Skeletal muscle satellite cell (primary cell): Measurements from ENCODE around the gene TYW1.
"Not testable (repeated sequence)": the region's sequence is repeated elsewhere in the genome, so short reads cannot be mapped to it uniquely, and the experiment has no call there.

ENCODE experiments used
- H3K27me3 ChIP-seq: 2 replicates; pipeline ENCODE4 v1.7.0; 2013; ENCODE audit warnings: low read length; ENCODE audit not compliant: control insufficient read depth, insufficient read depth
- H3K36me3 ChIP-seq: 2 replicates; pipeline ENCODE4 v1.7.0; 2013; ENCODE audit warnings: mild to moderate bottlenecking, control low read depth, low read length; ENCODE audit not compliant: insufficient read depth
- H3K4me1 ChIP-seq: 2 replicates; pipeline ENCODE4 v1.7.0; 2013; ENCODE audit warnings: low read length; ENCODE audit not compliant: control insufficient read depth, insufficient read depth
- H3K4me2 ChIP-seq: 2 replicates; pipeline ENCODE4 v1.7.0; 2013; ENCODE audit warnings: mild to moderate bottlenecking, low read length
- H3K4me3 ChIP-seq: 2 replicates; pipeline ENCODE4 v1.7.0; 2013; ENCODE audit warnings: low read length
- H3K9ac ChIP-seq: 2 replicates; pipeline ENCODE4 v1.7.0; 2013; ENCODE audit warnings: mild to moderate bottlenecking, low read depth, low read length, moderate library complexity
- H3K9me3 ChIP-seq: replicated peaks from 2 replicates; pipeline ENCODE4 v1.7.0; 2013; ENCODE audit warnings: mild to moderate bottlenecking, control low read depth, low read length

Gene TYW1

GRCh38 chr7:67143091-67143786, 146.6 kb downstream of the TYW1 start:
- not testable (repeated sequence) for H3K4me1 ChIP-seq, H3K27me3 ChIP-seq, H3K4me3 ChIP-seq, H3K36me3 ChIP-seq, H3K4me2 ChIP-seq, H3K9ac ChIP-seq, H3K9me3 ChIP-seq

- H3K36me3 ChIP-seq, H3K27me3 ChIP-seq, H3K4me3 ChIP-seq, H3K9me3 ChIP-seq, H3K4me1 ChIP-seq, H3K9ac ChIP-seq, H3K4me2 ChIP-seq: not testable (repeated sequence)
Measured at GRCh38 chr7:67145581-67146193, 149.1 kb downstream of the TYW1 start.

GRCh38 chr7:67149131-67149530, 152.5 kb downstream of the TYW1 start:
- not testable (repeated sequence) for H3K9ac ChIP-seq, H3K9me3 ChIP-seq, H3K4me1 ChIP-seq, H3K4me3 ChIP-seq, H3K36me3 ChIP-seq, H3K4me2 ChIP-seq, H3K27me3 ChIP-seq

- H3K4me3 ChIP-seq, H3K27me3 ChIP-seq, H3K4me2 ChIP-seq, H3K4me1 ChIP-seq, H3K36me3 ChIP-seq, H3K9me3 ChIP-seq, H3K9ac ChIP-seq: not testable (repeated sequence)
Measured at GRCh38 chr7:67154374-67154773, 157.7 kb downstream of the TYW1 start.

GRCh38 chr7:67156064-67156463, 159.4 kb downstream of the TYW1 start:
- not testable (repeated sequence) for H3K4me1 ChIP-seq, H3K27me3 ChIP-seq, H3K36me3 ChIP-seq, H3K4me2 ChIP-seq, H3K4me3 ChIP-seq, H3K9ac ChIP-seq, H3K9me3 ChIP-seq

- H3K9me3 ChIP-seq, H3K4me2 ChIP-seq, H3K4me3 ChIP-seq, H3K36me3 ChIP-seq, H3K9ac ChIP-seq, H3K4me1 ChIP-seq, H3K27me3 ChIP-seq: not testable (repeated sequence)
Measured at GRCh38 chr7:67163285-67163684, 166.7 kb downstream of the TYW1 start.

- not testable (repeated sequence) for H3K9ac ChIP-seq, H3K36me3 ChIP-seq, H3K9me3 ChIP-seq, H3K4me3 ChIP-seq, H3K4me2 ChIP-seq, H3K4me1 ChIP-seq, H3K27me3 ChIP-seq
Measured at GRCh38 chr7:67171151-67171550, 174.5 kb downstream of the TYW1 start.

- H3K4me3 ChIP-seq, H3K36me3 ChIP-seq, H3K4me1 ChIP-seq, H3K9me3 ChIP-seq, H3K27me3 ChIP-seq, H3K4me2 ChIP-seq, H3K9ac ChIP-seq: not testable (repeated sequence)
Measured at GRCh38 chr7:67176730-67177129, 180.1 kb downstream of the TYW1 start.

- not testable (repeated sequence) for H3K4me3 ChIP-seq, H3K9ac ChIP-seq, H3K4me1 ChIP-seq, H3K36me3 ChIP-seq, H3K9me3 ChIP-seq, H3K4me2 ChIP-seq, H3K27me3 ChIP-seq
Measured at GRCh38 chr7:67178915-67179688, 182.5 kb downstream of the TYW1 start.

GRCh38 chr7:67182956-67183750, 186.5 kb downstream of the TYW1 start:
- H3K36me3 ChIP-seq, result not testable (repeated sequence)

GRCh38 chr7:67184912-67185659, 188.5 kb downstream of the TYW1 start:
- not testable (repeated sequence) for H3K9me3 ChIP-seq, H3K27me3 ChIP-seq, H3K4me3 ChIP-seq, H3K4me1 ChIP-seq, H3K36me3 ChIP-seq, H3K9ac ChIP-seq, H3K4me2 ChIP-seq

More at GRCh38 chr7:67182956-67183750, 186.5 kb downstream of the TYW1 start:
- not testable (repeated sequence) for H3K27me3 ChIP-seq, H3K4me3 ChIP-seq, H3K9ac ChIP-seq, H3K4me1 ChIP-seq, H3K9me3 ChIP-seq, H3K4me2 ChIP-seq
